Measurements from ENCODE around the gene FAM13A.

GRCh38 chr4:88804234-88804633, 252.8 kb downstream of the FAM13A start:
- no peak for TF ChIP-seq CTCF (IDR thresholded peaks at IDR 0.05)
- no peak for TF ChIP-seq EZH2phosphoT487 (IDR thresholded peaks at IDR 0.05)

Data from neural progenitor cell (in vitro differentiated cells).